Measurements from ENCODE around the gene DIAPH1. TPM values are rescaled to one million over a fixed set of nuclear protein-coding genes. Genes with fewer than 3 reads are reported as not detected.
A peak's percentile ranks its signal among the peaks of the same experiment; 100 is the strongest.

Gene DIAPH1
- total RNA-seq, 2 donors from 2014 or later, result 104 to 106 TPM

DNA sequence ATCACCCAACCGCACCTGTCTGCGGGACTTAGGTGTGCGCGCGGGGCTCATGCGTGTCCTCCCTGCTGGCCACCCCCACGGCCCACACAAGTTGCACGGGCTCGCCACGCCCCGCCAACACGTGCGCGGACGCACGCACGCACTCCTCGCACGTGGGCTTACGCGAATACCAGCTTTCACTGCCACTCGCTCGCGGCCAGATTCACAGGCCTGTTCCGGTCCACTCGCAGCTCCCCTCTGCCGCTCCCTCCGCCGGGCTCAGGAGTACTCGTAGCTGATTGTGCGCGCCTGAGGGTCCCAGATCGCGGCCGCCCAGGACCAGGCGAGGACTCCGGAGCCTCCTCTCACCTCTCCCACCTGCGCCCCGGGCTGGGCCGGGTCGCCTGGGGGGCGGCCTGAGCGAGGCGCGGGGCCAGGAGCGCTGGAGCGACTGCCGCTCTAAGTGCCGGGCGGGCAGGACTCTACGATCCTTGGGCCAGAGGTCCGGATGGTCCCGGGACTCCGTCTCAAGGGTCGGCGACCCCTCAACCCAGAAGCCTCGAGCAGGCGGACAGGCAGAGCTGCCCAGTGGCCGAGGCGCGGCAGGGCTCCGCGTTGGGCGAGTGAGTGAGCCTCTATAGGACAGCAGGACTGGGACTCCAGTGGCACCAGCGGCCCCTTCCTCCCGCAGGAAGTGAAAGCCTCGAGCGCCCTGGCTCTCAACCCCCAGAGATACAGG lies 126.5 kb downstream of the DIAPH1 start:
- Histone ChIP-seq H3K36me3 (ENCODE audit: control insufficient read depth, insufficient read depth, low read length) (no peaks in the 10 kb centered on the region), H3K27me3 (ENCODE audit: control insufficient read depth, insufficient read depth, low read length, poor library complexity, severe bottlenecking) (no peaks in the 10 kb centered on the region), H3K9me3 (ENCODE audit: control insufficient read depth, low read length) (no peaks in the 10 kb centered on the region), H3K9ac (ENCODE audit: extremely low read depth, low read length, poor library complexity, severe bottlenecking) (no peak overlapping the region), H3K4me1 (ENCODE audit: control insufficient read depth, insufficient read depth, low read length) (peaks cover 17% of the 10 kb centered on the region), H3K4me3 (ENCODE audit: low read length) (no peak overlapping the region), H3K27ac (ENCODE audit: low read depth, low read length) (no peak overlapping the region)
- no peaks in the 10 kb centered on the region for H3K9me3 Mint-ChIP-seq
- TF ChIP-seq, protein P1, sequence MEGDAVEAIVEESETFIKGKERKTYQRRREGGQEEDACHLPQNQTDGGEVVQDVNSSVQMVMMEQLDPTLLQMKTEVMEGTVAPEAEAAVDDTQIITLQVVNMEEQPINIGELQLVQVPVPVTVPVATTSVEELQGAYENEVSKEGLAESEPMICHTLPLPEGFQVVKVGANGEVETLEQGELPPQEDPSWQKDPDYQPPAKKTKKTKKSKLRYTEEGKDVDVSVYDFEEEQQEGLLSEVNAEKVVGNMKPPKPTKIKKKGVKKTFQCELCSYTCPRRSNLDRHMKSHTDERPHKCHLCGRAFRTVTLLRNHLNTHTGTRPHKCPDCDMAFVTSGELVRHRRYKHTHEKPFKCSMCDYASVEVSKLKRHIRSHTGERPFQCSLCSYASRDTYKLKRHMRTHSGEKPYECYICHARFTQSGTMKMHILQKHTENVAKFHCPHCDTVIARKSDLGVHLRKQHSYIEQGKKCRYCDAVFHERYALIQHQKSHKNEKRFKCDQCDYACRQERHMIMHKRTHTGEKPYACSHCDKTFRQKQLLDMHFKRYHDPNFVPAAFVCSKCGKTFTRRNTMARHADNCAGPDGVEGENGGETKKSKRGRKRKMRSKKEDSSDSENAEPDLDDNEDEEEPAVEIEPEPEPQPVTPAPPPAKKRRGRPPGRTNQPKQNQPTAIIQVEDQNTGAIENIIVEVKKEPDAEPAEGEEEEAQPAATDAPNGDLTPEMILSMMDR (conservative IDR thresholded peaks at IDR 0.05), result no peak
- peaks cover 11% of the 10 kb centered on the region for H3K36me3 Mint-ChIP-seq (ENCODE audit: low read depth)
- peaks cover 23% of the 10 kb centered on the region for H3K4me1 Mint-ChIP-seq
- DNase-seq, result peak; percentile 78
- H3K27me3 Mint-ChIP-seq (ENCODE audit: insufficient read depth), result peaks cover 70% of the 10 kb centered on the region
- peak overlapping the region; percentile 55 for H3K4me3 Mint-ChIP-seq
- 95 to 97% methylated on average over 56 to 68 of the region's 68 CpGs for WGBS, 2 experiments (ENCODE audit: insufficient coverage in 1 of 2, insufficient read length in 1 of 2)
- H3K27ac Mint-ChIP-seq, result peak overlapping the region; percentile 35

DNA sequence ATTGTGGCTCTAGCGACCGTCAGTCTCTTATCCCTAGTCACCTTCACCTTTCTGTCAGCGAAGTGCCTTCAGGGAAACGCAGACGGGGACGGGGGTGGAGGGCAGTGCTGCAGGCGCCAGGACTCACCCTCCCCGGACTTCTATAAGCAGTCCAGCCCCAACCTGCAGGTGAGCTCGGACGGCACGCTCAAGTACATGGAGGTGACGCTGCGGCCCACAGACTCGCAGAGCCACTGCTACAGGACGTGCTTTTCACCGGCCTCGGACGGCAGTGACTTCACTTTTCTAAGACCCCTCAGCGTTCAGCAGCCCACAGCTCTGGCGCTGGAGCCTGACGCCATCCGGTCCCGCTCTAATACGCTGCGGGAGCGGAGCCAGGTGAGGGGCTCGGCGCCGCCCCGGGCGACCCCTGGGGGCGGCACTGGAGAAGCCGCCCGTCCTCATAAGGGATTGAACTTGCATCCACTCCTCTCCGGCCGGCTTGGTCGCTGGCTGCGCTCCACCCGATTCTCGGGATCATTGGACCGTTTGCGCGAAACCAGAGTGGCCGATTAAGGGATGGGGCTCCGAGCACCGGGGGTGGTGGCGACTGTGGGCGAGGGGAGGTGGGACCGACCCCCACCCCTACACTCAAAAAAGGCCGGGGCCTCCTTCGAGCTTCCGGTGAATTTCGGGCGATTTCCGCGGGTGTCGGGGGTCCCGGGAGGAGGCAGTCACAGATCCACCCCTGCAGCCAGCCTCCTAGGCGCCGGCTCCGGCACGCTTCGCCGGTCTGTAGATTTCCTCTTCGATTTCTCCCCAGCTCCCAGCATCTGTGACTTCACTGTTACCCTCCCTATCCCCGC lies 127.3 kb downstream of the DIAPH1 start:
- no peak overlapping the region for H3K4me3 ChIP-seq (ENCODE audit: low read length)
- H3K36me3 Mint-ChIP-seq (ENCODE audit: low read depth), result peaks cover 18% of the 10 kb centered on the region

DNA sequence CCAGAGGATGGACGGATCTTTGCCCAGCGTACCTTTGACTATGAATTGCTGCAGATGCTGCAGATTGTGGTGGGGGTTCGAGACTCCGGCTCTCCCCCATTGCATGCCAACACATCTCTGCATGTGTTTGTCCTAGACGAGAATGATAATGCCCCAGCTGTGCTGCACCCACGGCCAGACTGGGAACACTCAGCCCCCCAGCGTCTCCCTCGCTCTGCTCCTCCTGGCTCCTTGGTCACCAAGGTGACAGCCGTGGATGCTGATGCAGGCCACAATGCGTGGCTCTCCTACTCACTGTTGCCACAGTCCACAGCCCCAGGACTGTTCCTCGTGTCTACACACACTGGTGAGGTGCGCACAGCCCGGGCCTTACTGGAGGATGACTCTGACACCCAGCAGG lies 128.0 kb downstream of the DIAPH1 start:
- H3K27ac ChIP-seq (ENCODE audit: low read depth, low read length), result no peak overlapping the region
- WGBS, 2 experiments (ENCODE audit: insufficient coverage in 1 of 2, insufficient read length in 1 of 2), result 90 to 91% methylated on average over 5 to 13 of the region's 13 CpGs
- no peaks in the 10 kb centered on the region for H3K9me3 ChIP-seq (ENCODE audit: control insufficient read depth, low read length)
- no peak overlapping the region for H3K9ac ChIP-seq (ENCODE audit: extremely low read depth, low read length, poor library complexity, severe bottlenecking)
- Mint-ChIP-seq H3K27me3 (ENCODE audit: insufficient read depth) (peaks cover 86% of the 10 kb centered on the region), H3K9me3 (no peaks in the 10 kb centered on the region), H3K4me1 (peaks cover 16% of the 10 kb centered on the region), H3K36me3 (ENCODE audit: low read depth) (peaks cover 22% of the 10 kb centered on the region), H3K27ac (no peak overlapping the region), H3K4me3 (no peak overlapping the region)
- TF ChIP-seq, protein P1 (conservative IDR thresholded peaks at IDR 0.05), result no peak
- H3K4me3 ChIP-seq (ENCODE audit: low read length), result no peak overlapping the region
- H3K36me3 ChIP-seq (ENCODE audit: control insufficient read depth, insufficient read depth, low read length), result no peaks in the 10 kb centered on the region
- peaks cover 17% of the 10 kb centered on the region for H3K4me1 ChIP-seq (ENCODE audit: control insufficient read depth, insufficient read depth, low read length)
- H3K27me3 ChIP-seq (ENCODE audit: control insufficient read depth, insufficient read depth, low read length, poor library complexity, severe bottlenecking), result peaks cover 8% of the 10 kb centered on the region
- DNase-seq, result no peak

More for the DNA sequence above, 127.3 kb downstream of the DIAPH1 start:
- Mint-ChIP-seq H3K9me3 (no peaks in the 10 kb centered on the region), H3K27me3 (ENCODE audit: insufficient read depth) (peaks cover 78% of the 10 kb centered on the region), H3K27ac (peak overlapping the region; percentile 35), H3K4me1 (peaks cover 23% of the 10 kb centered on the region), H3K4me3 (peak overlapping the region; percentile 55)
- Histone ChIP-seq H3K27ac (ENCODE audit: low read depth, low read length) (no peak overlapping the region), H3K27me3 (ENCODE audit: control insufficient read depth, insufficient read depth, low read length, poor library complexity, severe bottlenecking) (peaks cover under 1% of the 10 kb centered on the region), H3K9ac (ENCODE audit: extremely low read depth, low read length, poor library complexity, severe bottlenecking) (no peak overlapping the region), H3K4me1 (ENCODE audit: control insufficient read depth, insufficient read depth, low read length) (peaks cover 17% of the 10 kb centered on the region), H3K36me3 (ENCODE audit: control insufficient read depth, insufficient read depth, low read length) (no peaks in the 10 kb centered on the region), H3K9me3 (ENCODE audit: control insufficient read depth, low read length) (no peaks in the 10 kb centered on the region)
- peak; percentile 74 for DNase-seq
- TF ChIP-seq, protein P1 (conservative IDR thresholded peaks at IDR 0.05), result peak; percentile 65
- WGBS, 2 experiments (ENCODE audit: insufficient coverage in 1 of 2, insufficient read length in 1 of 2), result 96 to 98% methylated on average over 55 to 66 of the region's 66 CpGs
